Embryonic facial prominence (tissue), 1 donor: ENCODE results near the gene RNASE7.

Experiments used
- DNase-seq: peaks from one replicate; pipeline ENCODE4 v3.0.0-alpha.2; 2016; ENCODE audit errors: extremely low spot score

Gene RNASE7

GRCh38 chr14:21068521-21069387 lies 26.6 kb downstream of the RNASE7 start:
- peak; percentile 48 for DNase-seq

- DNase-seq: peak; percentile 51
Measured at GRCh38 chr14:21069388-21070082, 27.4 kb downstream of the RNASE7 start.

GRCh38 chr14:21070083-21070609 lies 28.0 kb downstream of the RNASE7 start, which contains the start of gene ARHGEF40:
Gene ARHGEF40, plus strand, starts transcription at chr14:21070304. Its CDS starts 93 bp downstream, at chr14:21070397.
- DNase-seq: peak; percentile 36

GRCh38 chr14:21070610-21071224 lies 28.6 kb downstream of the RNASE7 start:
- DNase-seq: peak; percentile 47

- DNase-seq: peak; percentile 95
Measured at GRCh38 chr14:21071225-21072030, 29.3 kb downstream of the RNASE7 start.

- DNase-seq: peak; percentile 52
Measured at GRCh38 chr14:21072031-21072473, 29.9 kb downstream of the RNASE7 start.

- no peak for DNase-seq
Measured at GRCh38 chr14:21072781-21073339, 30.7 kb downstream of the RNASE7 start.

- no peak for DNase-seq
Measured at GRCh38 chr14:21073921-21074320, 31.8 kb downstream of the RNASE7 start.

- DNase-seq: no peak
Measured at GRCh38 chr14:21074398-21075272, 32.5 kb downstream of the RNASE7 start.

GRCh38 chr14:21075719-21076437 lies 33.7 kb downstream of the RNASE7 start:
- DNase-seq: no peak

- DNase-seq: no peak
Measured at GRCh38 chr14:21077672-21078071, 35.5 kb downstream of the RNASE7 start.

GRCh38 chr14:21078287-21078686 lies 36.1 kb downstream of the RNASE7 start:
- no peak for DNase-seq

- DNase-seq: no peak
Measured at GRCh38 chr14:21078726-21079125, 36.6 kb downstream of the RNASE7 start.

- no peak for DNase-seq
Measured at GRCh38 chr14:21081521-21082142, 39.5 kb downstream of the RNASE7 start.

GRCh38 chr14:21083565-21084325 lies 41.6 kb downstream of the RNASE7 start:
- DNase-seq: no peak

- no peak for DNase-seq
Measured at GRCh38 chr14:21084396-21084795, 42.2 kb downstream of the RNASE7 start.

- no peak for DNase-seq
Measured at GRCh38 chr14:21084998-21085853, 43.1 kb downstream of the RNASE7 start.
